HG03280 (cell line): Measurements from ENCODE around the gene KRT81.
A peak's percentile ranks its signal among the peaks of the same experiment; 100 is the strongest.
"Not testable (repeated sequence)": the region's sequence is repeated elsewhere in the genome, so short reads cannot be mapped to it uniquely, and the experiment has no call there.

ENCODE experiments used
- ATAC-seq: cut with Tn5 transposase; IDR thresholded peaks from one replicate; pipeline ENCODE4 v1.9.1; 2021; ENCODE audit warnings: mild to moderate bottlenecking, moderate library complexity; ENCODE audit not compliant: unreplicated experiment

KRT81 gene

GRCh38 chr12:52300796-52301691, 9.7 kb upstream of the KRT81 start:
- ATAC-seq, result no peak

GRCh38 chr12:52298677-52299190, 7.4 kb upstream of the KRT81 start:
- ATAC-seq, result no peak

- no peak for ATAC-seq
These were observed 5.4 kb upstream of the KRT81 start for GRCh38 chr12:52296572-52297215.

DNA sequence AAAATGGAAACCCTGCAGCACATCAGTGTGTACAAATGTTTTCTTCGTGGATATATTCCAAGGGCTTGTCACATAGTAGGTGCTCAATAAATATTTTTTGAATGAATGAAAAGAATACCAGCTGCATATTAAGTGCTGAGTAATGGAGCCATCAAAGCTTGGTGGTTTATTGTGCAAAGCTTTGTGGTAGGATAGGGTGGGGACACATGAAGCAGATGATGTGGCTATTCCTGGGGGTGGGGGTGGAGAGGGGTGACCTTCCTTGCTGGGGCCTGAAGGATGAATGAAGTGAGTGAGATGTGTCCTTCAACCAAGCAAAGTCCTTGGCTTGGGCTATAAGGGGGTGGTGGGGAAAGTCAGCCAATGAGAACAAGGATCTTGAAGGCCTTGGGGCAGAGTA, 4.3 kb upstream of the KRT81 start:
- no peak for ATAC-seq

DNA sequence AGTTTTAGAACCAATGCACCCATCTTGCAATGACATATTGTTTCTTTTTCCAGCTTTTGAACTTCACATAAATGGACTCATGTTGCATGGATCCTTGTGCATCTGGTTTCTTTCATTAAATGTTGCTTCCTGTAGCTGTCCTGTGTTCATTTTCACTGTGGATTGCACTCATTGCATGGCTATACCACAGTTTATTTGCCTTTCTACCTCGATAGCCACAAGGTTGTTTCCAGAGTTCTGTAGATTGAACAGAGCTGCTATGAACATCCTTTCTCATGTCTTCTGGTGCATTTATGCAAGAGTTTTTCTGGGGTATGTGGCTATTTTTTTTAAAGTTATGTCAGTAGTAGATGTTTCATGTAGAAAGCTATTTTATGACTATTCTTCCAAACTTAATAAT, 3.5 kb upstream of the KRT81 start:
- ATAC-seq, result no peak

DNA sequence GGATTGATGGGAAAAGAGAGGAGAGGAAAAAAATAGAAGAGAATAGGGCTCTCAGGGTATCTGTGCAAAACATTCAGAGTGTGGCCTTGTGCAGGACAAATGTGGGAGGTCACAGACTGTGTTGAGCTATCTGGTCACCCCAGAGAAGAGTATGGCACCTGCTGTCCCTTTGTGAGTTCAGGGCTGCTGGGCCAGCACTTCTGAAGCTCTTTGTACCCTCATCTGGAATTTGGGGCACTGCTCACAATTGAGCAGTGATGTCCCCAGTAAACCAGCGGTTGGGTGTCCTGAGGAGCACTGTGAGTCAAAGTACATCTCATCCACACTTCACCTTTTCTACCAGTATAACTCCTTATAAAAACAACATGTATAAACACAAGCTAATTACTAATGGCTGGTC, 2.6 kb upstream of the KRT81 start:
- ATAC-seq, result no peak

DNA sequence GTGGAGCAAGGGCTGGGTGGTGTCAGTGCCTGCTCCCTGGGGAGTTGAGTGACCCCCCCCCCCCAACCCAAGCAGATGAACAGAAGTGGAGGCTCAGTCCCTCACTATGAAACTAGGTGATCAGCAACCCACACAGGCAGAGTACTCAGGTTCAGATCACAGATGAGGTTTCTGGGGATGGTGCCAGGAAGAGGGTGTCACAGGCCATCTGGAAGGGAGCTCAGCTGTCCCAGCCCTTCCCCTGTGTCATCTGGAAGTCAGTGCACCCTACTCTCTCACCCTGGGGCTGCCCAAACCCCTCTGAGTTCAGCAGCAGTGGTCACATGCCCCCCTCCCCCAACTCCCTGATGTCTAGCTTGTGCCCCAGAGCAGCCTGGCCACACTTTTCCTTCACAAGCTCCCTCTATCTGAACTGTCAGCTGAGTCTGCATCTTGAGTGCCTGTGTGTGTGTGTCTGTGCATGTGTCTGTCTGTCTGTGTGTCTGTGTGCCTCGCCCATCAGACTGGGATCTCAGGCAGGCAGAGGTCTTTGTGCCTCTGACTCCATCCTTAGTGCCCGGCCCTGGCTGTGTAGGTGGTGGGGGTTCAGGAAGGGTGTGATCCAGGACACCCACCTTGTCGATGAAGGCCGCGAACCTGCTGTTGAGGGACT, 725 bp downstream of the KRT81 start:
- not testable (repeated sequence) for ATAC-seq

DNA sequence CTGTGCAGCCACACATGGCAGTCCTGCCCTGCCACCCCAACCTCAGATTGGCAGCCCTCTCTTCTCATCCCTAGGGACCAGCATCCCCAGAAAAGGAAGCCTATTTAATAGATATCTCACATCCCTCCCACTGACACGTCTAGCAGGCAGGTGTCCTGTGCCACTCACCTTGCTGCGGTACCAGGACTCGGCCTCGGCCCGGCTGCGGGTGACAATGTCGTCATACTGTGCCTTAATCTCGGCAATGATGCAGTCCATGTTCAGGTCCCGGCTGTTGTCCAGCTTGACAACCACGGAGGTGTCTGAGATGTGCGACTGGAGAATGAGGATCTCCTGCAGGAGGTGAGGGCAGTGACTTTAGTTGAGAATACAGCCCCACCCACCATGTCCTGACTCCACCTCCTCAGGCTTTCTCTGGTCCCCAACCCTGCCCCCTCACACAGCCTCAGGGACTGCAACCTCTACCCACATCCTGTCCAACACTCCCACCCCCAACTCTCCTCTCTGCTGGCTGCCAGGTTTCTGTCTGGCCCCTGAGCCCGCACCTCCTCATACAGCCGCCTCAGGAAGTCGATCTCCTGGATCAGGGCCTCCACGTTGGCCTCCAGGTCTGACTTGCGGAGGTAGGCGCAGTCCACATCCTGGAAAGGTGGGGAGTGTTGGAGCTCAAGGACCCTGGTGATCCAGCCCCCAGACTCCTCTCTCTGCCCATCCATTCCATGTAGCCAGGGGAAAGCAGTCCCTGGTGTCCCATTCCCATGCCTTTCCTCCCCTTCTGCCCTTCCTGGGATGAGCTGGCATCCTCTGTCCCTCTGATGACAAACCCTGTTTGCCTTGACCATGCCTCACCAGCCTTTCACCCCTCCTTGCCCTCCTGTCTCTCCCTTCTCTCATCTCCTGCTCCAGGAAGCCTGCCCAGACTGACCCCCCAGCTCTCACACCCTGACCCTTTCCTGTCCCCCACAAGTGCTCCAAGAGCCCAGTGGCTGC, 3.2 kb downstream of the KRT81 start:
- peak; percentile 79 for ATAC-seq

DNA sequence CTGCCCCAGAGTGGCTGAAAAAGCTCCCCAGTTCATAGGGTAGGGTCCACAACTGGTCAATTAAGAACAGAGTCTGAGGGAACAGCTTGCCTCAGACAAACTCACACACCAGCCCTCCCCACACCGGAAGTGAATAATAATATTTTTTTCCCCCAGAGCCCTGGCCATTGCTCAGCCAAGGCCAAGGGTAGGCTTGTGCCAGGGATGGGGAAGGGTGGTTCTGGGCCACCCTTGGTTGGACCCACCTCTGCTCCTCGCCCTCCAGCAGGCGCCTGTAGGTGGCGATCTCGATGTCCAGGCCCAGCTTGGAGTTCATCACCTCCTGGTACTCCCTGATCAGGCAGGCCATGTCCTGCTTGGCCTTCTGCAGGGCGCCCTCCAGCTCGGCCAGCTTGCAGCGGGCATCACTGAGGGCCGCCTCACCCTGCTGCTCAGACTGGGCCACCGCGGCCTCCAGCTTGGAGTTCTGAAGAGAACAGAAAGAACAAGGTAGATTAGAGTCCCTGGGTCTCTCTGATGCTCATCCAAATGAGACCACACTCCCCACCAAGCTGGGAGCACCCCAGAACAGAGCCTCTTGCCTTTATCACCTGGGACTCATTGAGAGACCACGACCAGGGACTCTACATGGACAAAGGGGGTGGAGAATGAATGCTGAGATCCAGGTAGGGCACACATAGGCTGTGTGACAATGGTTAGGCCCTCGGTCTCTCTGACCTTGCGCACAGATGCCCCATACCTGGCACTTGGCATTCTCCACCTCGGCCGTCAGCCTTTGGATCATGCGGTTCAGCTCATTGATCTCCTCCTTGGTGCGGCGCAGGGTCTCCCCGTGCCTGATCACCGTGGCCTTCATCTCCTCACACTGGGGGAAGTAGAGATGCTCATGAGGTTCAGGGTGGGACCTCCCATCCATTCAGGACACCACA, 4.2 kb downstream of the KRT81 start:
- not testable (repeated sequence) for ATAC-seq

- ATAC-seq, result no peak
These were observed 5.3 kb downstream of the KRT81 start for GRCh38 chr12:52285851-52286530.

GRCh38 chr12:52285172-52285745, 6.1 kb downstream of the KRT81 start:
- ATAC-seq, result no peak

DNA sequence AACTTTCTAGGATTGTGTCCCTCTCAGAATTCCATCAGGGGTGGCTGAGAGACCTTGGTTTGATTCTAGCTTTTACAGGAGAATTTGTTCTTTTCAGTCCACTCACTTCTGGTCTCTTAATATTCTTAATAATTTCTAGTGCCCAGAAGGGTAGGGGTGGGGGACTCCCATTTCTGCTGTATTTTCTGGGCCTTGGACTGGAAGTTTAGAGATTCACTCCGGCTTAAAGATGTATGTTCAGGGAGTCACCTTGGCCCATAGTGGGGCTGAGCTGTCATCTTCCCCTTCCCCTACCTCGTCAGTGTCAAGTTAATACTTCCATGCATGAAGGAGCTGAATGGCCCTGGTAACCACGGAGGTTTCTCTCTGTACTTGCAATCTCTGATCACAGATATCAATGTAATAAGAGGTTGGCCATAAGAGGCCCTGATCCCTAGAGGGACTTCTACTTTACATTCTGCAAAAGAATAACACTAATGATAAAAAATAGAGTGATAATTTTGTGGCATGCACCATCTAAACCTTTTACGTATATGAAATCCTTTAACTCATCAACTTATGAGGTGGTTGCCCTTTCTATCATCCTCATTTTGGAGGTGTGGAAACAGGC, 6.7 kb downstream of the KRT81 start:
- ATAC-seq, result no peak

- no peak for ATAC-seq
These were observed 10.4 kb downstream of the KRT81 start for GRCh38 chr12:52280796-52281560.

- ATAC-seq, result no peak
These were observed 11.0 kb downstream of the KRT81 start for GRCh38 chr12:52280319-52280795.

DNA sequence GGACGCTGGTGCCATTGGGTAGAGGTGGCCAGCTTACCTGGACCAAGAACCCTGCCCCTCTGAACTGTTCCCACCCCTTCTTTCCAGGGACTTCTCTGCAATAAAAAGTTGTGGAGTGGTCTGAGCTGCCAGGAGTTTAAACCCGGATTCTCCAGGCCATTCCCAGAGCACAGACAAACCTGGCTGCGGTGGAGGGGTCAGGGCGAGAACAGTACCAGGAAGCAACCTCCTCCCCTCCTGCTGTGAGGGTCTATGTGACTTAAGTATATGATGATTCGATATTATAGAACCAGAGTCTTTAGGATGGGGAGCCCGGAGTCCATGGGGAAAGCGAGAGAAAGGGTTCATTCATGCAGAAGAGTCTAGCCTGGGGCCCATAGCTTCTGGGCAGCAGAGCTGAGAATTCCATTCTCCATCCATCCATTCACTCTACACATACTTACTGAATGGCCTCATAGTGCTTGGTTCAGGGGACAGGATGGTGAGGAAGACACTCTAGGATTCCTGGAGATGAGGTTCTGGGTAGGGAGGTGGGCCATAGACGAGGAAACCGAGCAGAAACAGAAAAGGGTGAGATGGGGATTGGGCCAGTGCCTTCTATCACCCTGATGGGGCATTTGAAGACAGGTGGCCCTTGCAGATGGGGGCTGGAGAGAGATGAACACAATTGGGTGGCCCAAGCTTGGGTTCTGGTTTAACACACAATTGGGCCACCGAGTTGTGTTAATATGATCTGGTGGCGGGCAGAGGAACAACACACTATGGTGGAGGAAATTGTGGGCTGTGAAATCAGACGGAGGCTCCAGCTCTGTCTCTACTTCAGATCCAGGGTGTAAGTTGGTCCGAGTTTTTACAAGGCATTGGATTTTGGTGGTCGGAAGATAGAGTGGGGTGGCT, 11.7 kb downstream of the KRT81 start:
- ATAC-seq, result no peak
